NCI-H2227 treated with DMSO at 0.1 percent for 48 hours (cell line): ENCODE results near the gene ZNF429.
"Not testable (repeated sequence)": the region's sequence is repeated elsewhere in the genome, so short reads cannot be mapped to it uniquely, and the experiment has no call there.

Experiments used
- DNase-seq: peaks from one replicate; lab custom pipeline; 2025; lab: John Stamatoyannopoulos, UW

The ZNF429 gene

DNA sequence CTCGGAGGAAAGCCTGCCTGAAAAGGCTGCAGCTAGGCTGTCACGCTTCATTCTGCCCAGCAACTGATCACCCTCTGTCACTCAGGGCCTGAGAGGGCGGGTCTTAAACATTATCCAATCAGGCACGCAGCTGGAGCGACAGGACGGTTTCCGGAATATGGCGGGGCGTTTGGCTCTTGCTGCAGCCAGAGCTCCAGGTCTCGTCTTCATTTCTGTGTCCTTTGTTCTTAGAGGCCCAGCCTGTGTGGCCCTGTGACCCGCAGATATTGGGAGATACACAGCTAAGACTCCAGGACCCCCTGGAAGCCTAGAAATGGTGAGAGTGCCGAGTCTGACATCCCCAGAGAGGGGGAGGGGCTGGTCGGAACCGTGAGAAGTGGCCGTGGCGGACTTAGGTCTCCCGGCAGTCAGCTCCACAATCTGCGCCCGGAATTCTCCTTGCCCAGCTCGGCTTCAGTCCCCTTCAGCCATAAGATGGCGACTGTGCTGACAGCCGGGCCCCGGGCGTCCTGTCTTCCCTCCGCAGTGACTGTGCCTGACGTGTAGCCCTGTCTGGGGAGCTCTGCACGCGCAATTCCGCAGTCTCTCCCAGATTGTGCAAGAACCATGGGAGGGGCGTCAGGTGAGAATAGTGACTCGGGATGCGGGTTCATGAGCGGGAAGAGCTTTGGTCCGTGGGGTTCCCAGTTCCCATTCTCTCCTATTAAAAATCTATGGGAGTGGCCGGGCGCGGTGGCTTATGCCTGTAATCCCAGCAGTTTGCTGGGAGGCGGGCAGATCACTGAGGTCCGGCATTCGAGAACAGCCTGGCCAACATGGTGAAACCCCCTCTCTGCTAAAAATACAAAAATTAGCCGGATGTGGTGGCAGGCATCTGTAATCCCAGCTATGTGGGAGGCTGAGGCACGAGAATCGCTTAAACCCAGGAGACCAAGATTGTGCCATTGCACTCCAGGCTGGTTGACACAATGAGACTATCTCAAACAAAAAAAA, at the start of gene ZNF429:
ZNF429 (plus strand) TSS at position 144 of the 993 bp plus-strand sequence; CDS start at position 314, 170 bp downstream.
- DNase-seq = peak; percentile 80

- DNase-seq = no peak
Measured at GRCh38 chr19:21460686-21461085, 44.7 kb upstream of the ZNF429 start.

DNA sequence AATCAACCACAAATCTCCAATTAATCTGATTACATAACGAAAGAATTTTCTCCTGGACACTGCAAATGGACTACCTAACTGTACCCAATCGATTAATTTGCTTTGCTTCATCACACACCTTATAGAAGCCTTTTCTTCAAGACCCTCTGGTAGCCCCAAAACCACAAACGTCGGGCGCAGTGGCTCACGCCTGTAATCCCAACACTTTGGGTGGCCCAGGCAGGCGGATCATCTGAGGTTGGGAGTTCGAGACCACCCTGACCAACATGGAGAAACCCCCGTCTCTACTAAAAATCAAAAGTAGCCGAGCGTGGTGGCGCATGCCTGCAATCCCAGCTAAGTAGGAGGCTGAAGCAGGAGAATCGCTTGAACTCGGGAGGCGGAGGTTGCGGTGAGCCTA, 42.9 kb upstream of the ZNF429 start:
- no peak for DNase-seq

GRCh38 chr19:21463449-21464105, 41.8 kb upstream of the ZNF429 start:
- peak; percentile 36 for DNase-seq

DNA sequence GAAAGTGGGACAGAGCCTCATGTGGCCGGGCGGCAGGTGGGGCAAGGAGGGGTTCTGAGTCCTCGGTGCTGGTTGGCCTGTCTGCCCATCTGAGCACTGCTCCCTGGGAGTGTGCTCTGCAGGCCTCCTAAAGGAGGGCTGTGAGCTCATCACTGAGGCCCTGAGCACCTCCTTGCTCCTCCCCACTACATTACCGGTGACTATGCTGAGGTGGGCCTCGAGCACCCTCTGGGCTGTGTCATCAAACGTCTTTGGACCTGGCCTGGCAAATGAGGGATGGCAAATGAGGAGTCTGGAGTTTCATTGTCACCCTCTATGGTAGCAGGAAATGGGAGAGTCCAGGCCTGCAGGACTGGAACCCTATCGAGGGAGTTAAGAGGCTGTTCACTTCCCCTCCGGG, 38.8 kb upstream of the ZNF429 start:
- DNase-seq = no peak

DNA sequence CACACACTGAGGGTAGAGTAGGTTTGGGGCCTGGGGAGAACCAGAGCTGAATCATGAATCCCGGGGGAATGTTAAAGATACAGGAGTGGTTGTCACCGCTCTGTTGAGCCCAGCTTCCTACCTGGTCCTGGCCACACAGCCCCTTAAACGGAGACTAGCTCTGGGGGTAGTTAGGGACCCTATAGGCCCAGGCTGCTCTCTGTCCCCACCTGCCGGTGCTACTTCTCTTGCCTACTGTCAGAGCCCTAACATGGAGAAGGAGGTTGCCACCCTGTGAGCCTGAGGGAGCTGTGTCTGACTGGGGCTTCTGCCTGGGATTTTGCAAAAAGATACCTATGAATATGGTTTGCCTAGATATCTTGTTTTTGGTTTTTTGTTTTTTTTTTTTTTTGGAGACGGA, 36.6 kb upstream of the ZNF429 start:
- DNase-seq = no peak

DNA sequence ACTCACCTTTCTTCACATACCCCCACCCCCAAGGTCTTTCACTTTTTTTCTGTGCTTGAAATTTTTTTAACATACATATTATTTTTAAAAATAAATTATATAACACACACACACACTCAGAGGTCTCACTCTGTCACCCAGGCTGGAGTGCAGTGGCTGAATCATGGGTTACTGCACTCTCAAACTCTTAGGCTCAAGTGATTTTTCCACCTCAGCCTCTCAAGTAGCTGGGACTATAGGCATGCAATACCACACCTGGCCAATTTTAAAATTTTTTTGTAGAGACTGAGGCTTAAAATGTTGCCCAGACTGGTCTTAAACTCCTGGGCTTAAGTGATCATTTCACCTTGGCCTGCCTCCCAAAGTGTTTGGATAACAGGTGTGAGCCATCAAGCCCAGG, 32.9 kb upstream of the ZNF429 start:
- DNase-seq = no peak

DNA sequence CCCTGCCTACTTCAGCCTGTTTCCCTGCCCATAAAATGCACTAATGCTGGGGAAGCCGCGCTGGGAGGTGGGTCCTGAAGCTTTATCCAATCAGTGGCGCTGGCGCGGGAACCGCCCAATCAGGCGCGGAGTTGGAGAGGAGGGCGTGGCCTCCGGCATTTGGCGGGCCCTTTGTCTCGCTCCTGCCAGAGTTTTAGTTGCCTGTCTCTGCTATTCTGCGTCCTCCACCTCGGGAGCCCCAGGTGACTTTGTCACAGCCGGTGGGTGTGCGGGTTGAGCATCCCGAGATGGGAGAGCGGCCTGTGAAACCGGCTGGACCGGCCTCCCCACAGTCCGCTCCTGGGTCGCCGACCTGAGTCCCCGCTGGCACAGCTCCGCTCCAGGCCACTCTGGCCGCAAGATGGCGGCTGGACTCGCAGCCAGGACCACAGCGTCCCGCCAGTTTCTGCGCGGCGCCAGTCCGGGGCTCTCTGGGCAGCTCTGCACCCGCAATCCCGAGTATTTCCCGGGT, 30.7 kb upstream of the ZNF429 start:
- DNase-seq = peak; percentile 58

DNA sequence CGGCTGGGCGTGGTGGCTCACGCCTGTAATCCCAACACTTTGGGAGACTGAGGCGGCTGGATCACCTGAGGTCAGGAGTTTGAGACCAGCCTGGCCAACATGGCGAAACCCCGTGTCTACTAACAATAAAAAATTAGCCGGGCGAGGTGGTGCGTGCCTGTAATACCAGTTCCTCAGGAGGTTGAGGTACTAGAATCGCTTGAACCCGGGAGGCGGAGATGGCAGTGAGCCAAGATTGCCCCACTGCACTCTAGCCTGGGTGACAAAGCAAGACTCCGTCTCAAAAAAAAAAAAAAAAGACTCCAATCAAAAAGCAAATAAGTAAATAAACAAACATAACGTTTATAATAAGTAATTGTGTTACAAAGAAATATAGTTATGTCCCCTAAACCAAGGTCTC, 23.0 kb upstream of the ZNF429 start:
- DNase-seq = not testable (repeated sequence)

DNA sequence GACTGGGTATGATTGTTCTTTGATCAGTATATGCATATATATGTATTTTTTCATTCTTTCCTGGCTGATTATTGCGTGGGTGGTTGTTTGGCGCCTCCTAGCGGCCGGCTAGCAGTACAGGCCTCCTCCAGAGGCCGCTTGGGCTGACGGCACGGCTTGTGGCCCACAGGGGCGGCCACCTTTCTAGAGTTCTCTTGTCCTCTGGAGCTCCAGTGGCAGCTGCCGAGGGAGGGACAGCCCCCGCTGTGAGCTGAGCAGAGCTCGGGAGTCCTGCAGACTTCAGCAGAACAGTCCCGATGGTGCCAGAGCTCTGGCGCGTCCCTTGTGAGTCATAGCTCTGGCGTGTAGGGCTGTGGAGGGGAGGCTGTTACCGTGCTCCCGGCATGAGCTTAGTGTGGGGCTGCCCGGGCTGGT, 22.5 kb upstream of the ZNF429 start:
- peak; percentile 0 for DNase-seq

DNA sequence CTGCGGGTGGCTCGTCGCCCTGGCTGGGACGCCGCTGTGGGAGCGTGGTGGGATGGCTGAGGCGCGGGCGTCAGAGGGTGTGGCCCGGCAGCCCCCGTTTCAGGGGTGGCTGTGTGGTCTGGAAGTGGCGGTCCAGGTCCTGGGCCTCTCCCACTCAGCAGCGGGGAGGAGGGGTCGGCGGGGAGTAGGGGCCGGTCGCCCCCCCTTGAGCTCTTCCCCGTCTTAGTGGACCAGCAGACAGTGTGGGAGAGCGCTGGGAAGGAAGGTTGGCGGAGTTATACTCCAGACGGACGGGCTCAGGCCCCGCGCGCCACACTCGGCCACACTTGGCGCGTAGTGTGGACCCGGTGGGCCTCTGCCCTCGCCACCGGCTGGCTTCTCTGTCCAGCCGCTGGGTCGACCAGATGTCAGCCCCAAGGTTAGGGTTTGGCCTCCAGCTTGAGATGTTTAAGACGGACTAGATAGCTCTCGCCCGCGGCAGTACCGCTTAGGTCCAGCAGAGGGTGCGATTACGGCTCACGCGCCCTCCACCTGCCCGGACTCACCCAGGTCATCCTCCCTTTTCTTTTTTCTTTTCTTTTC, 21.7 kb upstream of the ZNF429 start:
- DNase-seq = no peak

DNA sequence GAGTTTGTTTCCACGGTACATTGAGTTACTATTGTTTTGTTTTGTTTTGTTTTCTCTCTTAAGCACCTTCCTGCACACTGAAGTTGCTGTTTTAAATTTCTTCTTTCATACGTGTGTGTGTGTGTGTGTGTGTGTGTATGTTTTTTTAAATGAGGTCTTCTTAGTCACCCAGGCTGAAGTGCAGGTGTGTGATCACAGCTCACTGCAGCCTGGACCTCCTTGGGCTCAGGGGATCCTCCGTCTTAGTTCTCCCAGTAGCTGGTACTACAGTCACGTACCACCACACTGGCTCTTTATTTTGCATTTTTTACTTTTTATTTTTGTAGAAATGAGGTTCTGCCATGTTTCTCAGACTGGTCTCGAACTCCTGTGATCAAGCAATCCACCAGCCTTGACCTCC, 20.8 kb upstream of the ZNF429 start:
- DNase-seq = no peak

GRCh38 chr19:21485926-21486325, 19.5 kb upstream of the ZNF429 start:
- no peak for DNase-seq

DNA sequence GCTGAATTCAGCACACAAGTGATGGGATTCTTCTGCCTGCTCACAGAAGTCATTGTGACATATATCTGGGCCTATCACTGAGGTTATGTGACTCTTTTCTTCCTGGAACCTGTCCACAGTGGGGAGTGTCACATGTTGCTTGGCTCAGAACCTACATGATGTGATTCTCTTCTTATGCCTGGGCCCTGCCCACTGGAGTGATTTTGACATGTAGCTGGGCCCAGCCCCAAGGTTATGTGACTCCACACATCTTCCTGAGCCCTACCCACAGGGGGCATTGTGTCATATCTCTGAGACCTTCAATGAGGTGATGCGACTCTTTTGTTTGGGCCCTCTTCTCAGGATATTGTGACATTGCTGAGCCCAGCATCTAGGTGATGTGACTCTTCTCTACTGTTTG, 17.4 kb upstream of the ZNF429 start:
- no peak for DNase-seq

- DNase-seq = no peak
Measured at GRCh38 chr19:21491146-21491545, 14.3 kb upstream of the ZNF429 start.

DNA sequence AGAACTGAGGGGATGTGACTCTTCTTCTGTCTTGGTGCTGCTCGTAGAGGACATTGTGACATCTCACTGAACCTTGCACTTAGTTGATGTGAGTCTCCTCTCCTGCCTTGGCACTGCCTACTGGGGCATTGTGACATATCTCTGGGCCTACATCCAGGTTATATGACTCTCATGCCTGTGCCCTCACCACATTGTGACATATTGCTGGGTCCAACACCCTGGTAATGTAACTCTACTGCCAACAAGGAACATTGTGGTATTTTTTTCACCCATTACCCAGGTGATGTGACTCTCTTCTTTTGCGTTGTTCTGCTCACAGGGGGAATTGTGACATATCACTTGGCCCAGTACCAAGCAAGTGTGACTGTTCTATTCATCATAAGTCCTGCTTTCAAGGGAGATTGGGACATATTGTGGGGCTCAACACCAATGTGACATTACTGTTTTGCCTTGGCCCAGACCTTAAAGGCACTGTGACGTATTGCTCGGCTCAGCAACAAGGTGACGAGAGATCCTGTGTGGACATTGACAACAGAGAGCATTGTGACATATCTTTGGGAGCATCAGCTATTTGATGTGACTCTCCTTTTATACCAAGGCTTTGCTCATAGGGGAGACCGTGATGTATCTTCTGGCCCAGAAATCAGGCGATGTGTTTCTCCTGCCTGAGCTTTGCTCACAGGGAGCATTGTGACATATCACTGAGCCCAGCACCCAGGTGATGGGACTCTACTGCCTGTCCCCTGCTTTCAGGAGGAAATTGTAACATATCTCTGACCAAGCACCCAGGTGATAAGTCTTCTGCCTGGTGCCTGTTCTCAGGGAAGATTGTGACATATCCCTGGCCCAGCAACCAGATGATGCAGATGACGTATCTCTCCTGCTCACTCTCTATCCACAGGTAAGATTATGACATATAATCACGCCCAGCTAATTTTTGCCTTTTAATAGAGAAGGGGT, 12.2 kb upstream of the ZNF429 start:
- DNase-seq = no peak

- DNase-seq = no peak
Measured at GRCh38 chr19:21496876-21497275, 8.5 kb upstream of the ZNF429 start.

DNA sequence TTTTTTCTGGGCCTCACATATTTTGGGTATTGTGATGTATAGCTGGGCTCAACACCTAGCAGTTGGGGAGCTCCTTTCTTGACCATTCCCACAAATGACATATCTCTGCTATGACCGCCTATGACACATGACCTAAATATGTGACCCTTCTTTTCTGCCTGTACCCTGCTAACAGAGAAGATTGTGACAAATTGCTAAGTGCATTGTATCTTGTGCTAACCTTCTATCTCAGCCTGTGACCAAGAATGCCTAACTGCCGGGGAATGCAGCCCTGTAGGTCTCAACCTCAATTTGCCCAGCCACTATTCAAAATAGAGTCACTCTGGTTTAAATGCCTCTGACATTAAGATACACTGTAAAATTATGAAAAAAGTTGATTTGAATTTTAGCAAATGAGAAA, 6.8 kb upstream of the ZNF429 start:
- no peak for DNase-seq

DNA sequence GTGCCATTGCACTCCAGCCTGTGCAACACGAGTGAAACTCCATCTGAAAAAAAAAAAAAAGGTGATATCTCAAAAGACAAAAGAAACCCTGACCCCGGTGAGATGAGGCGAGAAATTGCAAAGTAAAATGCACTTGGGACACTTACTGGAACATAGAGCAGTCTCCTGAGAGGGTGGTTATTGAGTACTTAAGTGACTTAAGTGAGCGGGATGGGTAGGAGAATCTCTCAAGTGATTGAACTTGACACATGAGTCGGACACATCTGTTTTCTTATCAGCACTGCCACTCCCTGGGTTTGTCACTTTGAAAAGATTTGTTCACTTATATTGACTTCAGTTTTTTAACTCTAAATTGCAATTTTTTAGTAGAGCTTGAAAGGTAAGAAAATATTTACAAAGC, 2.8 kb downstream of the ZNF429 start:
- DNase-seq = no peak

GRCh38 chr19:21511058-21511457, 5.7 kb downstream of the ZNF429 start:
- DNase-seq = not testable (repeated sequence)

GRCh38 chr19:21512609-21513008, 7.2 kb downstream of the ZNF429 start:
- DNase-seq = not testable (repeated sequence)
